A549 (cell line): ENCODE results near the gene CDKN2AIPNL. TPM values are rescaled to one million over a fixed set of nuclear protein-coding genes. Genes with fewer than 3 reads are reported as not detected.
A peak's percentile ranks its signal among the peaks of the same experiment; 100 is the strongest.

Experiments
- ATAC-seq, 2 experiments: fragments of 200-7000 bp in 1 of 2; fragments of >200 bp in 1 of 2; cut with Nextera tagmentation in 1 of 2; cut with Tn5 transposase in 1 of 2; 3 replicates each; pipeline versions ENCODE4 v1.8.0 to v1.9.1; 2018 to 2020; ENCODE audit warnings: mild to moderate bottlenecking in 1 of 2, moderate library complexity in 1 of 2
- CTCF ChIA-PET: fragments of 300-600 bp; sonication (Branson Sonifier 250); formaldehyde crosslinking; extraction: SDS; loops from one replicate; lab custom pipeline; 2021; ENCODE audit warnings: antibody characterized with exemption, inconsistent platforms; lab: Yijun Ruan, JAX
- POLR2A ChIA-PET: fragments of 350-600 bp; formaldehyde crosslinking; extraction: SDS; loops from one replicate; lab custom pipeline; 2021; ENCODE audit warnings: antibody characterized with exemption, inconsistent platforms; lab: Yijun Ruan, JAX
- DNase-seq, 2 experiments: peaks; one replicate each; pipeline versions ENCODE4 v3.0.0 to v3.0.0-alpha.2; 2011 to 2016; ENCODE audit warnings: low read depth in 1 of 2, low spot score in 1 of 2
- FAIRE-seq: peaks from 2 replicates; lab custom pipeline; 2011; peaks lifted over from hg19 to GRCh38; lab: Jason Lieb, UNC
- H3K27ac ChIP-seq, 2 experiments: fragments of >200 bp; sonication (Bioruptor Twin); formaldehyde crosslinking; 3 replicates each; pipeline ENCODE4 v1.5.1; 2016 to 2017
- H3K4me1 ChIP-seq: fragments of >200 bp; sonication (Bioruptor Twin); formaldehyde crosslinking; 3 replicates; pipeline ENCODE4 v1.6.1; 2016
- H3K4me2 ChIP-seq: fragments of >200 bp; sonication (Bioruptor Twin); formaldehyde crosslinking; 3 replicates; pipeline ENCODE4 v1.6.1; 2016
- H3K4me3 ChIP-seq: fragments of >200 bp; sonication (Bioruptor Twin); formaldehyde crosslinking; 3 replicates; pipeline ENCODE4 v1.5.1; 2016
- H3K9me3 ChIP-seq: fragments of >200 bp; sonication (Bioruptor Twin); formaldehyde crosslinking; 3 replicates; pipeline ENCODE4 v1.6.1; 2016
- CBX8 ChIP-seq: fragments of 200-600 bp; sonication (generic); IDR thresholded peaks from 2 replicates; pipeline ENCODE4 v1.6.1; 2016
- CEBPB ChIP-seq, 2 experiments: fragments of >200 bp in 1 of 2; sonication (Bioruptor Twin) in 1 of 2; formaldehyde crosslinking in 1 of 2; IDR thresholded peaks; 2 replicates each; pipeline ENCODE4 v1.6.1; 2012 to 2016
- CHD2 ChIP-seq: fragments of 150-350 bp; IDR thresholded peaks from 2 replicates; pipeline ENCODE4 v1.6.1; 2014; ENCODE audit warnings: low read length; ENCODE audit not compliant: partially characterized antibody
- CHD4 ChIP-seq: fragments of 200-600 bp; sonication (generic); IDR thresholded peaks from 2 replicates; pipeline ENCODE4 v1.6.1; 2016; ENCODE audit warnings: antibody characterized with exemption, mild to moderate bottlenecking, borderline replicate concordance
- ESRRA ChIP-seq: fragments of 150-350 bp; IDR thresholded peaks from 2 replicates; pipeline ENCODE4 v1.6.1; 2014; ENCODE audit warnings: mild to moderate bottlenecking, low read length, borderline replicate concordance
- FOSB ChIP-seq: fragments of 250-450 bp; sonication (Bioruptor Pico); IDR thresholded peaks from 2 replicates; pipeline ENCODE4 v1.5.0; 2020; ENCODE audit warnings: mild to moderate bottlenecking, moderate library complexity
- FOXS1 ChIP-seq: fragments of 250-450 bp; sonication (Bioruptor Pico); IDR thresholded peaks from 2 replicates; pipeline ENCODE4 v1.5.0; 2020; ENCODE audit warnings: mild to moderate bottlenecking, moderate library complexity
- HEYL ChIP-seq: fragments of 250-450 bp; sonication (Bioruptor Pico); IDR thresholded peaks from 2 replicates; pipeline ENCODE4 v1.8.0; 2021; ENCODE audit warnings: mild to moderate bottlenecking, moderate library complexity
- KDM1A ChIP-seq: fragments of 200-600 bp; sonication (generic); IDR thresholded peaks from 2 replicates; pipeline ENCODE4 v1.6.1; 2016; ENCODE audit warnings: low read depth, mild to moderate bottlenecking
- PBX3 ChIP-seq: IDR thresholded peaks from 2 replicates; pipeline ENCODE4 v1.6.1; 2012
- POLR2A ChIP-seq: IDR thresholded peaks from 2 replicates; pipeline ENCODE4 v1.6.1; 2012; ENCODE audit warnings: mild to moderate bottlenecking, low read length
- POLR2AphosphoS2 ChIP-seq: conservative IDR thresholded peaks from 2 replicates; pipeline ENCODE4 v1.6.1; 2012; ENCODE audit warnings: low read length, improper control_type of control experiment, inconsistent platforms
- SREBF2 ChIP-seq: fragments of 450-650 bp; IDR thresholded peaks from 2 replicates; pipeline ENCODE4 v1.6.1; 2014; ENCODE audit warnings: mild to moderate bottlenecking, moderate library complexity
- USF2 ChIP-seq: fragments of 450-650 bp; IDR thresholded peaks from 2 replicates; pipeline ENCODE4 v1.6.1; 2014; ENCODE audit warnings: antibody characterized with exemption
- ZNF302 ChIP-seq: fragments of 250-450 bp; sonication (Bioruptor Pico); IDR thresholded peaks from 2 replicates; pipeline ENCODE4 v1.9.0; 2021; ENCODE audit warnings: inconsistent platforms, mild to moderate bottlenecking, moderate library complexity
- WGBS: methylation state at CpG from one replicate; pipeline ENCODE4 v1.1.6; 2017; ENCODE audit errors: missing lambda C conversion rate; 5-methylcytosine and 5-hydroxymethylcytosine counted together
- polyA plus RNA-seq, 4 experiments: library from polyadenylated mRNA; depleted of rRNA in 3 of 4; stranded (reverse); fragments of >200 nt; fragmentation: RNase III in 1 of 4; extraction: RNeasy Plus Mini Kit Qiagen cat#74134 plus additional on column Dnase treatment in 1 of 4; gene quantifications; 2 replicates in 3 of 4; 3 replicates in 1 of 4; pipeline ENCODE4 v1.2.3, GENCODE V29; 2011 to 2017

CDKN2AIPNL gene
- polyA plus RNA-seq, 2 of the 4 experiments (the other 2 are of a cell fraction), result 48.0 to 49.9 TPM

- ChIA-PET CTCF (interaction anchor here (1.3 to 3.8 kb wide), 6 partner anchors 15 to 184 kb away, joined by 3 to 15 read pairs (median 4); partner anchors contain the start of gene CDKN2AIPNL), POLR2A (interaction anchor here (1.0 to 1.8 kb wide), 2 partner anchors 15 to 25 kb away, joined by 4 read pairs; partner anchors contain the start of gene UBE2B)
- 87% methylated on average over 4 of the region's 4 CpGs for WGBS
- Histone ChIP-seq H3K4me2 (no peak overlapping the region), H3K4me3 (no peak overlapping the region), H3K27ac (no peak overlapping the region), H3K4me1 (peaks cover 14% of the 10 kb centered on the region; the same call in 1 of the 3 replicates), H3K9me3 (no peaks in the 10 kb centered on the region)
- DNase-seq (no peak), ATAC-seq (no peak), FAIRE-seq (no peak)
- 0 out of 2 replicates have a peak, but pooled peaks have one; percentile 45 for TF ChIP-seq POLR2AphosphoS2
- no peak for TF ChIP-seq CBX8
These were observed 15.4 kb downstream of the CDKN2AIPNL start for GRCh38 chr5:134396274-134396673.

DNA sequence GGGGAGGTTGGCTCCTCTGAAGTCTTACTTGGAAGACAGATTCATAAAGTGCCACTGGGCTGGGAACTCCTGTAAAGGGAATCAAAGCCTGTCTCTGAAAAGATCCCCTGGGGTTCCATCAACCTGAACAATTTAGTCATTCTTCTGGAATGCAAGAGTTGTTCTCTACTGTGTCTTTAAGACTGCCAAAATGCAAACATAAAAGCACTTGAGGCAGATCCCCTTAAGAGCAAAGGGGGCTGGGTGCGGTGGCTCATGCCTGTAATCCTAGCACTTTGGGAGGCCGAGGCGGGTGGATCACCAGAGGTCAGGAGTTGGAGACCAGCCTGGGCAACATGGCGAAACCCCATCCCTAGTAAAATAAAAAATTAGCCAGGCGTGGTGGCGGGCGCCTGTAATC, 16.7 kb downstream of the CDKN2AIPNL start:
- Histone ChIP-seq H3K4me3 (no peak overlapping the region), H3K4me2 (no peak overlapping the region), H3K27ac (no peak overlapping the region), H3K4me1 (peaks cover 14% of the 10 kb centered on the region; the same call in 1 of the 3 replicates)
- FAIRE-seq (no peak), DNase-seq (no peak), ATAC-seq (no peak)
- WGBS, result 90% methylated on average over 7 of the region's 7 CpGs
- POLR2A ChIA-PET, result interaction anchor here (1.8 kb wide), 1 partner anchor 23 kb away, joined by 4 read pairs; the partner anchor contains the start of gene UBE2B
- CTCF ChIA-PET, result interaction anchor here (0.6 to 3.8 kb wide), 9 partner anchors 11 to 192 kb away, joined by 3 to 15 read pairs (median 5); partner anchors contain the start of gene CDKN2AIPNL
- no peak for TF ChIP-seq SREBF2
- no peak for TF ChIP-seq POLR2AphosphoS2
- TF ChIP-seq POLR2A, result no peak
- TF ChIP-seq USF2, result no peak
- no peak for TF ChIP-seq KDM1A
- no peak for TF ChIP-seq FOXS1 (CRISPR knock-in tag)
- TF ChIP-seq ESRRA, result no peak
- no peak for TF ChIP-seq PBX3
- TF ChIP-seq, all 56 proteins: peak for 0
- no peaks in the 10 kb centered on the region for H3K9me3 ChIP-seq

GRCh38 chr5:134392301-134392700, 19.4 kb downstream of the CDKN2AIPNL start:
- Histone ChIP-seq H3K4me3 (no peak overlapping the region), H3K27ac (no peak overlapping the region), H3K4me1 (peaks cover 14% of the 10 kb centered on the region; the same call in 1 of the 3 replicates), H3K4me2 (no peak overlapping the region), H3K9me3 (no peaks in the 10 kb centered on the region)
- no peak for FAIRE-seq
- WGBS, result 49% methylated on average over 2 of the region's 2 CpGs
- CTCF ChIA-PET, result interaction anchor here (1.1 to 1.4 kb wide), 5 partner anchors 13 to 186 kb away, joined by 3 to 5 read pairs (median 4); partner anchors contain the start of gene CDKN2AIPNL
- POLR2A ChIA-PET, result interaction anchor here (0.9 kb wide), 3 partner anchors 8 to 216 kb away, joined by 3 to 4 read pairs (median 3); partner anchors contain the start of genes CDKN2AIPNL and SKP1
- no peak for TF ChIP-seq HEYL (CRISPR knock-in tag)
- TF ChIP-seq KDM1A, result no peak
- no peak for TF ChIP-seq ZNF302 (CRISPR knock-in tag)
- ATAC-seq, result no peak
- no peak for DNase-seq

DNA sequence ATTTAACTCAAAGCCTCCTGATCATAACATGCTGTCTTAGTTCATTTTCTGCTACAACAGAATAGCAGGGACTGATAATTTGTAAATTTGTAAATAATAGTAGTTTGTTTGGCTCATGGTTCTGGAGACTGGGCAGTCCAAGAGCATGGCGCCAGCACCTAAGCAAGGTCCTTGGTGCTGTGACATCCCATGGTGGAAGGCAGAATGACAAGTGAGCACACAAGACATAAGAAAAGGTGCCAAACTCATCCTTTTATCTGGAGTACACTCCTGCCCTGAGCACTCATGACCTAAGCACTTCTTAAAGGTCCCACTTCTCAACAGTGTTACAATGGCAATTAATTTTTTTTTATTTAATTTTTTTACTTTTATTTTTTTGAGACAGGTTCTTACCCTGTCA, 24.2 kb downstream of the CDKN2AIPNL start:
- ChIA-PET CTCF (no interaction called here), POLR2A (no interaction called here)
- ATAC-seq (no peak), FAIRE-seq (no peak), DNase-seq (no peak)
- Histone ChIP-seq H3K4me2 (no peak overlapping the region), H3K27ac (no peak overlapping the region), H3K4me3 (no peak overlapping the region), H3K9me3 (no peaks in the 10 kb centered on the region), H3K4me1 (peaks cover 7% of the 10 kb centered on the region; the same call in 1 of the 3 replicates)
- WGBS, result 93% methylated on average over 1 of the region's 1 CpG
- TF ChIP-seq CEBPB (IDR thresholded peaks at IDR 0.05), result no peak
- no peak for TF ChIP-seq CHD2
- TF ChIP-seq CHD4, result no peak
- no peak for TF ChIP-seq FOSB (CRISPR knock-in tag)
